Suprapubic skin (tissue), 4 donors: ENCODE results near the gene ITPRID2.

Source experiments
- CTCF ChIP-seq, 2 donors: fragments of 200-600 bp in 1 of 2; fragments of 450-650 bp in 1 of 2; sonication (generic) in 1 of 2; IDR thresholded peaks; one replicate each; pipeline ENCODE4 v1.5.1; 2016 to 2019; ENCODE audit warnings: antibody characterized with exemption in 2 of 2, mild to moderate bottlenecking in 1 of 2, moderate library complexity in 1 of 2
- EP300 ChIP-seq: sonication (generic); formaldehyde crosslinking; IDR thresholded peaks from one replicate; pipeline ENCODE4 v1.6.1; 2017; ENCODE audit warnings: antibody characterized with exemption
- POLR2A ChIP-seq, 2 donors: fragments of 450-650 bp; IDR thresholded peaks; one replicate each; pipeline ENCODE4 v1.6.1; 2017; ENCODE audit warnings: antibody characterized with exemption in 2 of 2, mild to moderate bottlenecking in 2 of 2, moderate library complexity in 2 of 2
- POLR2AphosphoS5 ChIP-seq, 3 donors: sonication (generic); formaldehyde crosslinking; IDR thresholded peaks; one replicate each; pipeline ENCODE4 v1.6.1; 2017; ENCODE audit warnings: antibody characterized with exemption in 3 of 3

GRCh38 chr2:181878448-181878847, 13.1 kb upstream of the ITPRID2 start:
- TF ChIP-seq CTCF (IDR thresholded peaks at IDR 0.05) (no peak), EP300 (no peak), POLR2A (IDR thresholded peaks at IDR 0.05) (no peak), POLR2AphosphoS5 (IDR thresholded peaks at IDR 0.05) (no peak)
